ACC112 (cell line): ENCODE data around the gene SPOCK1.

Experiments
- H2AFZ ChIP-seq: fragments of 200-600 bp; sonication (generic); one replicate; pipeline ENCODE4 v1.6.0; 2017; ENCODE audit warnings: antibody characterized with exemption, low read length; ENCODE audit not compliant: unreplicated experiment
- H3K27ac ChIP-seq: fragments of 200-600 bp; sonication (generic); 2 replicates; pipeline ENCODE4 v1.5.1; 2014; ENCODE audit warnings: low read depth, mild to moderate bottlenecking, antibody characterized with exemption, low read length, moderate library complexity
- H3K27me3 ChIP-seq: fragments of 200-600 bp; sonication (generic); 2 replicates; pipeline ENCODE4 v1.6.1; 2014; ENCODE audit warnings: mild to moderate bottlenecking, antibody characterized with exemption, low read length, moderate library complexity, mixed read lengths; ENCODE audit not compliant: insufficient read depth
- H3K36me3 ChIP-seq: fragments of 200-600 bp; sonication (generic); 2 replicates; pipeline ENCODE4 v1.6.1; 2016; ENCODE audit warnings: mild to moderate bottlenecking, antibody characterized with exemption, low read length, moderate library complexity, mixed read lengths; ENCODE audit not compliant: insufficient read depth
- H3K4me1 ChIP-seq: fragments of 200-600 bp; sonication (generic); one replicate; pipeline ENCODE4 v1.6.1; 2016; ENCODE audit warnings: low read length, mixed read lengths; ENCODE audit not compliant: insufficient read depth, unreplicated experiment, control insufficient read depth
- H3K4me3 ChIP-seq: fragments of 200-600 bp; sonication (generic); 2 replicates; pipeline ENCODE4 v1.5.1; 2014; ENCODE audit warnings: mild to moderate bottlenecking, low read depth, low read length
- H3K79me2 ChIP-seq: fragments of 200-600 bp; sonication (generic); one replicate; pipeline ENCODE4 v1.6.0; 2016; ENCODE audit warnings: low read length; ENCODE audit not compliant: control insufficient read depth, unreplicated experiment, insufficient read depth

The SPOCK1 gene

GRCh38 chr5:137145721-137146120 lies 353.4 kb downstream of the SPOCK1 start:
- Histone ChIP-seq H3K4me1 (peaks cover 63% of the 10 kb centered on the region), H3K27me3 (no peaks in the 10 kb centered on the region), H3K36me3 (no peaks in the 10 kb centered on the region), H3K27ac (peak overlapping the region; percentile 97), H2AFZ (no peak overlapping the region), H3K4me3 (peak overlapping the region; percentile 38; the same call in 1 of the 2 replicates), H3K79me2 (no peaks in the 10 kb centered on the region)

GRCh38 chr5:137144656-137145055 lies 354.5 kb downstream of the SPOCK1 start:
- Histone ChIP-seq H3K27me3 (no peaks in the 10 kb centered on the region), H3K27ac (peak overlapping the region; percentile 86), H3K36me3 (no peaks in the 10 kb centered on the region), H3K79me2 (no peaks in the 10 kb centered on the region), H2AFZ (no peak overlapping the region), H3K4me1 (peaks cover 63% of the 10 kb centered on the region), H3K4me3 (no peak overlapping the region)

- Histone ChIP-seq H3K27me3 (no peaks in the 10 kb centered on the region), H3K79me2 (no peaks in the 10 kb centered on the region), H3K27ac (peak overlapping the region; percentile 86), H3K4me1 (peaks cover 62% of the 10 kb centered on the region), H3K4me3 (peak overlapping the region; percentile 16; the same call in 1 of the 2 replicates), H2AFZ (no peak overlapping the region), H3K36me3 (no peaks in the 10 kb centered on the region)
Observed at GRCh38 chr5:137142764-137143605, 356.1 kb downstream of the SPOCK1 start.

DNA sequence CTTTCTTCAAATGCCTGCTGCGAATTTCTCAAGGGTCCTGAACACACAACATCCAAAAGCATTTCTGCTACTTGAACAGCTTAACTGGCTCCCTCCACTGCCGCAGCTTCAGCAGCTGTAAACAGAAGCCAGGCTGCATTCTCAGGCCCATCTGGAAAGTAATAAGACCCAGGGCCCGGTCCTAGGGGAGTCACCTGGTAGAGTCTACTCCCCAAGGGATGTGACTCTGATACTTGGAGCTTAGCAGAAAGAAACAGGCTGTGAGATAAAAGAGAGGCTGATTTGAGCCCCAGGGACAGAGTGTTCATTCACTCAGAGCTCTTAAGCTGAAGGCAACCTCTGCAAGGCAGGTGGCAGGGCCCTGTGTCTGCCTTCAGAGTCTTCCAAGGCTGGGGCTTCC lies 356.8 kb downstream of the SPOCK1 start:
- no peak overlapping the region for H2AFZ ChIP-seq
- no peaks in the 10 kb centered on the region for H3K27me3 ChIP-seq

DNA sequence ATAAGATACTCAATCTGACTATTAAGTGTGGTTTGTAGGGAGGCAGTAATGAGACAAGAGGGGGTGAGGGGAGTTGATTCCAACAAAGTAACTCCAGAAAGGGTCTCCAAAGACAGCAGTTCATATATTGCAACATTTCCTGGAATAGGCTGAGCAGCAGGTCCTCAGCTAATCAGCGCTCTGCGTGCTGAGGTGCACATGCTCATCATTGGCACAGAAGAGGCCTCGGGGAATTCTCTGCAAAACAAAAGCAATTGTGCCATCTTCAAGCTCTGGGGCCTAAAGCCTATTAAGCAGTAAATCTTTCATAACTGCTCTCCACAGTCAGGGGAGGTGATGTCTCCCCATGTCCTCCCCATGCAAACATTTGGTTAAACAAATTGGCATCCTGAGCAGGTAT lies 357.3 kb downstream of the SPOCK1 start:
- no peaks in the 10 kb centered on the region for H3K27me3 ChIP-seq
- H2AFZ ChIP-seq, result no peak overlapping the region
- H3K4me1 ChIP-seq, result peaks cover 51% of the 10 kb centered on the region
- peak overlapping the region; percentile 6; the same call in 1 of the 2 replicates for H3K4me3 ChIP-seq
- no peaks in the 10 kb centered on the region for H3K36me3 ChIP-seq
- H3K27ac ChIP-seq, result peak overlapping the region; percentile 86
- no peaks in the 10 kb centered on the region for H3K79me2 ChIP-seq

More for the DNA sequence above, 356.8 kb downstream of the SPOCK1 start:
- H3K27ac ChIP-seq, result peak overlapping the region; percentile 86
- H3K36me3 ChIP-seq, result no peaks in the 10 kb centered on the region
- peaks cover 57% of the 10 kb centered on the region for H3K4me1 ChIP-seq
- H3K4me3 ChIP-seq, result peak overlapping the region; percentile 5; the same call in 1 of the 2 replicates
- H3K79me2 ChIP-seq, result no peaks in the 10 kb centered on the region

- no peaks in the 10 kb centered on the region for H3K79me2 ChIP-seq
- H3K27me3 ChIP-seq, result no peaks in the 10 kb centered on the region
- H3K4me3 ChIP-seq, result no peak overlapping the region
- H3K4me1 ChIP-seq, result peaks cover 12% of the 10 kb centered on the region
- no peak overlapping the region for H3K27ac ChIP-seq
- no peaks in the 10 kb centered on the region for H3K36me3 ChIP-seq
- no peak overlapping the region for H2AFZ ChIP-seq
Observed at GRCh38 chr5:137136991-137137632, 362.0 kb downstream of the SPOCK1 start.

GRCh38 chr5:137134920-137135532 lies 364.1 kb downstream of the SPOCK1 start:
- Histone ChIP-seq H3K4me3 (no peak overlapping the region), H3K27ac (no peak overlapping the region), H3K79me2 (no peaks in the 10 kb centered on the region), H2AFZ (no peak overlapping the region), H3K4me1 (no peaks in the 10 kb centered on the region), H3K27me3 (no peaks in the 10 kb centered on the region), H3K36me3 (no peaks in the 10 kb centered on the region)

DNA sequence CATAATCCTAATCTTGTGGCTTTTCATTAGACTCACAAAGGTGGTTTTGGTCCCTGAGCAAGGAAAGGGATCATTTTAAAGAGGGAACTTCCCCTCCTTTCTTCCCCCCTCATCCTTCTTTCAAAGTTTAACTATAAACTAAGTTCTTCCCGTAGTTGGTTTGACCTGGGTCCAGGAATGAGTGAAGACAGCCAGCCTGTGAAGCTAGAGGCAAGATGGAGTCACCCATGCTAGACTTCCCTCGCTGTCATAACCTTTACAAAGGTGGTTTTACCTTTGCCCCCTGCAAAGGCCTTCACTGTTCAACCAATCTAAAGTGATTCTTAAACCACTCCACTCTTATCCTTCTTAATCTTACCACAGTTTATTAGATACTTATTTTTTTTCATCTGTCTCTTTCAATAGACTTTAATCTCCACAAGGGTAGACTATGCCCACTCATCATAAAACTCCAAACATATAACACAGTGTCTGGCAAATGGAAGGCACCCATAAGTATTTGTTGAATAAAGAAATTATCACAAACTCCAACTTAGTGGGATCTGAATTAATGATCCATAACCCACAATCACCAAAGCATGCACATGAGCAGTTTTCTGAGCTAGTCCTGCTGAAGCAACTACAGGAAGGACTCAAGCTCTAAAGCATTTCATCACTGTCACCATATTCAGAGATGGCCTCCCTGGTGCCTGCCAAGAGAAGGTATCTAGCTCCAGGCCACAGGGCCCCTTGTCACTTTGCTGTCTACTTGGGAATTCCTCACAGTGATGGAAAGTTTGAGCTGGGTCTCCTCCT lies 369.0 kb downstream of the SPOCK1 start:
- no peak overlapping the region for H3K4me3 ChIP-seq
- H3K4me1 ChIP-seq, result no peaks in the 10 kb centered on the region
- H3K27ac ChIP-seq, result no peak overlapping the region
- no peaks in the 10 kb centered on the region for H3K36me3 ChIP-seq
- no peaks in the 10 kb centered on the region for H3K79me2 ChIP-seq
- H3K27me3 ChIP-seq, result no peaks in the 10 kb centered on the region
- no peak overlapping the region for H2AFZ ChIP-seq

GRCh38 chr5:137128012-137128411 lies 371.1 kb downstream of the SPOCK1 start:
- Histone ChIP-seq H2AFZ (no peak overlapping the region), H3K79me2 (no peaks in the 10 kb centered on the region)

DNA sequence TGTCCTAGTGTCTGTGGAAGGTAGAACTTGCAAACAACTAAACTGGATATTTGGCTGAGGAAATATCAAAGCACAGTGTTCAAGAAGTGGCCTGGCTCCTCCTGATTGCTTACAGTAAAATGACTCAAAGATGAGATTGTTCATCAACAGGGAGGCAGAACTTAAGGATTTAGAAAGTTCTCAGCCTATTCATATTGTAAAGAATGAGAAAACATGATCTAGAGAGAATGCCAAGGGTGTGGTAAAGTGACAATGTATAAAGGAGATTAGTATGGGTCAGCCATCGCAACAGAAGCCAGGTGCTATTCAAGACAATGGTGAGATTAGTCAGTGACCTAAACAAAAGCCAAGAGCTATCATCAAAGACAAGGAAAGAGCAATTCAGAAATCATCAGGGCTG lies 372.3 kb downstream of the SPOCK1 start:
- H3K4me1 ChIP-seq, result no peaks in the 10 kb centered on the region
- no peaks in the 10 kb centered on the region for H3K27me3 ChIP-seq
- no peak overlapping the region for H2AFZ ChIP-seq
- no peak overlapping the region for H3K27ac ChIP-seq
- no peaks in the 10 kb centered on the region for H3K36me3 ChIP-seq
- no peaks in the 10 kb centered on the region for H3K79me2 ChIP-seq
- H3K4me3 ChIP-seq, result no peak overlapping the region

More at GRCh38 chr5:137128012-137128411, 371.1 kb downstream of the SPOCK1 start:
- no peak overlapping the region for H3K27ac ChIP-seq
- H3K36me3 ChIP-seq, result no peaks in the 10 kb centered on the region
- H3K4me3 ChIP-seq, result no peak overlapping the region
- H3K27me3 ChIP-seq, result no peaks in the 10 kb centered on the region
- no peaks in the 10 kb centered on the region for H3K4me1 ChIP-seq
